Parathyroid adenoma (tissue), 2 donors: ENCODE results near the gene GRIK4.

Source experiments
- H2AFZ ChIP-seq: fragments of 300-600 bp; sonication (generic); one replicate; pipeline ENCODE4 v1.7.0; 2017; ENCODE audit warnings: antibody characterized with exemption, mild to moderate bottlenecking
- H3K27ac ChIP-seq: fragments of 300-600 bp; sonication (generic); one replicate; pipeline ENCODE4 v1.7.0; 2017
- H3K27me3 ChIP-seq: fragments of 300-600 bp; sonication (generic); one replicate; pipeline ENCODE4 v1.7.0; 2017; ENCODE audit warnings: low read length; ENCODE audit not compliant: control insufficient read depth, insufficient read depth
- H3K36me3 ChIP-seq: fragments of 300-600 bp; sonication (generic); one replicate; pipeline ENCODE4 v1.7.0; 2017; ENCODE audit warnings: low read length; ENCODE audit not compliant: control insufficient read depth, insufficient read depth
- H3K4me1 ChIP-seq: fragments of 300-600 bp; sonication (generic); one replicate; pipeline ENCODE4 v1.7.0; 2017; ENCODE audit warnings: control low read depth
- H3K4me2 ChIP-seq: fragments of 300-600 bp; sonication (generic); one replicate; pipeline ENCODE4 v1.7.0; 2017; ENCODE audit warnings: low read length
- H3K4me3 ChIP-seq: fragments of 300-600 bp; sonication (generic); one replicate; pipeline ENCODE4 v1.7.0; 2017; ENCODE audit warnings: low read depth, low read length
- H3K79me2 ChIP-seq: fragments of 300-600 bp; sonication (generic); one replicate; pipeline ENCODE4 v1.7.0; 2017; ENCODE audit warnings: control low read depth
- H3K9ac ChIP-seq: fragments of 300-600 bp; sonication (generic); one replicate; pipeline ENCODE4 v1.7.0; 2017; ENCODE audit warnings: mild to moderate bottlenecking
- H3K9me3 ChIP-seq: fragments of 300-600 bp; sonication (generic); one replicate; pipeline ENCODE4 v1.7.0; 2017; ENCODE audit warnings: low read length; ENCODE audit not compliant: control insufficient read depth
- CTCF ChIP-seq: fragments of 300-600 bp; sonication (generic); IDR thresholded peaks from one replicate; pipeline ENCODE4 v1.7.0; 2017; ENCODE audit warnings: antibody characterized with exemption, mild to moderate bottlenecking
- donor health status: primary hyperparathyroidism.

GRIK4 gene

GRCh38 chr11:120712881-120713280 lies 201.3 kb downstream of the GRIK4 start:
- Histone ChIP-seq H3K36me3 (no peaks in the 10 kb centered on the region), H3K4me3 (no peak overlapping the region), H3K4me1 (no peaks in the 10 kb centered on the region), H3K9ac (no peak overlapping the region), H3K4me2 (no peak overlapping the region), H3K9me3 (no peaks in the 10 kb centered on the region), H3K79me2 (no peaks in the 10 kb centered on the region), H2AFZ (no peak overlapping the region), H3K27ac (no peak overlapping the region), H3K27me3 (no peaks in the 10 kb centered on the region)
- no peak for TF ChIP-seq CTCF

- no peak overlapping the region for H3K4me3 ChIP-seq
- no peaks in the 10 kb centered on the region for H3K36me3 ChIP-seq
- no peak overlapping the region for H3K4me2 ChIP-seq
- H3K27me3 ChIP-seq: no peaks in the 10 kb centered on the region
- TF ChIP-seq CTCF: no peak
- no peaks in the 10 kb centered on the region for H3K79me2 ChIP-seq
- H3K9ac ChIP-seq: no peak overlapping the region
- H3K4me1 ChIP-seq: no peaks in the 10 kb centered on the region
- no peaks in the 10 kb centered on the region for H3K9me3 ChIP-seq
- no peak overlapping the region for H2AFZ ChIP-seq
- no peak overlapping the region for H3K27ac ChIP-seq
Observed at GRCh38 chr11:120713296-120713695, 201.7 kb downstream of the GRIK4 start.

DNA sequence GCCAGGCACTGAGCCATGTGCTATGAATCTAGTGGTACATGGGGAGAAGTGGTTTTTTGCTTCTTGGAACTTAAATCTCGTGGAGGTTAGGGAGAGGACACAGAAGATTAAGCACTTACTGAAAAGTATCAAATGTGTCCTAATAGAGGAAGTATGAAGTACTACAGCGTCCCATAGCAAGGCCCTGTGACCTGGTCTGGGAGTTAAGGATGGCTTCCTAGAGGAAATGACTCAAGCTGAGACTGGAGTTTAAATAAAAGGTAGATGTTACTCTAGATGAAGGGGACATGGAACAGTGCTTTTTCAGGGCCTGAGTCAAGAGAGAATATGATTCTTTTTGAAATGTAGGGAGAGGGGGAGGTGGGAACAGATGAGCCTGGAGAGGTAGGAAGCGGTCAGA lies 202.9 kb downstream of the GRIK4 start:
- Histone ChIP-seq H3K4me2 (no peak overlapping the region), H3K9me3 (no peaks in the 10 kb centered on the region), H3K9ac (no peak overlapping the region)

GRCh38 chr11:120715239-120715638 lies 203.7 kb downstream of the GRIK4 start:
- Histone ChIP-seq H3K9me3 (no peaks in the 10 kb centered on the region), H3K9ac (no peak overlapping the region), H2AFZ (no peak overlapping the region), H3K27ac (no peak overlapping the region), H3K27me3 (no peaks in the 10 kb centered on the region), H3K4me1 (no peaks in the 10 kb centered on the region), H3K4me3 (no peak overlapping the region), H3K36me3 (no peaks in the 10 kb centered on the region), H3K79me2 (no peaks in the 10 kb centered on the region), H3K4me2 (no peak overlapping the region)
- no peak for TF ChIP-seq CTCF

More for the DNA sequence above, 202.9 kb downstream of the GRIK4 start:
- TF ChIP-seq CTCF: no peak
- no peaks in the 10 kb centered on the region for H3K79me2 ChIP-seq
- H3K27me3 ChIP-seq: no peaks in the 10 kb centered on the region
- H2AFZ ChIP-seq: no peak overlapping the region
- no peak overlapping the region for H3K4me3 ChIP-seq
- H3K4me1 ChIP-seq: no peaks in the 10 kb centered on the region
- H3K27ac ChIP-seq: no peak overlapping the region
- no peaks in the 10 kb centered on the region for H3K36me3 ChIP-seq

DNA sequence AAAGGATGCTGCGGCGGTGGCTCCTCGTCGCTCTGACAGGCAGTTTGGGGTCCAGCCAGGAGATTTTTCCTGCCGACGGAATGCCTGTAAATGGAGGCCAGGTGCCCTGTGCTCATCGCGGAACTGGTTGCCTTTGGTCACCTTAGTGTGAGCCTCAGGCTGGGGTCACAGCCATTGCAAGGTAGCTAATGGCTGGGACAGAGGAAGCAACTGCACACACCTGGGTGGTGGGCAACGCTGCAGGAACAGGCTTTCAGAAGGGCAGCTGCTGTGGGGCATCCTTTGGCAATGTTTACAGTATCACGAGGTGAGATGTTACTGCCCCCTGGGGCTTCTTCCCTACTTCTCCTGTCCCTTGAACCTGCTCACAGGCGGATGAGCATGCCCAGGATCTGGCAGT lies 205.5 kb downstream of the GRIK4 start:
- Histone ChIP-seq H3K4me2 (no peak overlapping the region), H3K27me3 (no peaks in the 10 kb centered on the region), H3K4me3 (no peak overlapping the region), H2AFZ (no peak overlapping the region), H3K9me3 (no peaks in the 10 kb centered on the region), H3K36me3 (no peaks in the 10 kb centered on the region), H3K79me2 (no peaks in the 10 kb centered on the region), H3K27ac (no peak overlapping the region), H3K9ac (no peak overlapping the region), H3K4me1 (no peaks in the 10 kb centered on the region)
- TF ChIP-seq CTCF: no peak
